HepG2 (cell line): ENCODE measurements around the gene HNRNPA0. TPM values are rescaled to one million over a fixed set of nuclear protein-coding genes. Genes with fewer than 3 reads are reported as not detected.

Experiments
- AGO1 ChIP-seq: fragments of 200-400 bp; formaldehyde crosslinking; IDR thresholded peaks from 2 replicates; pipeline ENCODE4 v1.6.1; 2017; ENCODE audit warnings: mild to moderate bottlenecking, low read depth, low read length, moderate library complexity; ENCODE audit not compliant: poor library complexity, severe bottlenecking
- ATM ChIP-seq: fragments of 450-650 bp; IDR thresholded peaks from 2 replicates; pipeline ENCODE4 v1.7.1; 2017; ENCODE audit warnings: mild to moderate bottlenecking, borderline replicate concordance
- CEBPG ChIP-seq: IDR thresholded peaks from 2 replicates; pipeline ENCODE4 v1.6.1; 2016
- SMARCC2 ChIP-seq: fragments of 450-650 bp; IDR thresholded peaks from 2 replicates; pipeline ENCODE4 v1.6.1; 2017; ENCODE audit warnings: antibody characterized with exemption, mild to moderate bottlenecking
- TARDBP ChIP-seq: sonication (generic); formaldehyde crosslinking; IDR thresholded peaks from 2 replicates; pipeline ENCODE4 v1.8.0; 2022; ENCODE audit warnings: mild to moderate bottlenecking, missing genetic modification reagents
- ZFP36L1 ChIP-seq: sonication (generic); formaldehyde crosslinking; IDR thresholded peaks from 2 replicates; pipeline ENCODE4 v1.8.0; 2022; ENCODE audit warnings: mild to moderate bottlenecking, missing genetic modification reagents, moderate library complexity
- ZNF17 ChIP-seq: sonication (generic); formaldehyde crosslinking; IDR thresholded peaks from 2 replicates; pipeline ENCODE4 v1.5.0; 2020; ENCODE audit warnings: mild to moderate bottlenecking, missing genetic modification reagents
- ZNF570 ChIP-seq: sonication (generic); formaldehyde crosslinking; IDR thresholded peaks from 2 replicates; pipeline ENCODE4 v1.4.0; 2020; ENCODE audit warnings: mild to moderate bottlenecking, missing genetic modification reagents, borderline replicate concordance
- ZNF644 ChIP-seq: IDR thresholded peaks from 2 replicates; pipeline ENCODE4 v1.6.1; 2016; ENCODE audit warnings: low read depth
- ZNF652 ChIP-seq: IDR thresholded peaks from 2 replicates; pipeline ENCODE4 v1.6.1; 2016; ENCODE audit warnings: low read depth, borderline replicate concordance
- ZSCAN9 ChIP-seq: IDR thresholded peaks from 2 replicates; pipeline ENCODE4 v1.6.1; 2016; ENCODE audit warnings: borderline replicate concordance
- polyA plus RNA-seq, 8 experiments: library from polyadenylated mRNA; depleted of rRNA in 3 of 8; stranded (reverse) in 7 of 8; unstranded in 1 of 8; fragments of >200 nt; fragmentation: Illumina TruSeq in 4 of 8; extraction: Trizol in 4 of 8; gene quantifications; 2 replicates each; pipeline versions ENCODE4 v1.2.1 to v1.2.3, GENCODE V29; 2011 to 2016; ENCODE audit warnings: low read depth in 4 of 8, missing spikeins in 1 of 8, mixed read lengths in 1 of 8; ENCODE audit not compliant: insufficient read depth in 1 of 8
- total RNA-seq, 5 experiments: library from RNA; depleted of rRNA; stranded (reverse); fragments of >200 nt; fragmentation: Illumina TruSeq; extraction: Trizol; gene quantifications; 2 replicates each; pipeline ENCODE4 v1.2.3, GENCODE V29; 2016; ENCODE audit warnings: low read depth in 1 of 5
- TF ChIP-seq, protein P1 (sequence below): sonication (generic); formaldehyde crosslinking; IDR thresholded peaks from 2 replicates; pipeline ENCODE4 v1.4.0; 2020; ENCODE audit warnings: missing genetic modification reagents, borderline replicate concordance
- TF ChIP-seq, protein P2 (sequence below): IDR thresholded peaks from 2 replicates; pipeline ENCODE4 v1.6.1; 2016; ENCODE audit warnings: missing compliant biosample characterization, missing genetic modification reagents, borderline replicate concordance
- TF ChIP-seq, protein P3 (sequence below), 2 experiments: sonication (generic) in 1 of 2; formaldehyde crosslinking in 1 of 2; IDR thresholded peaks; 2 replicates each; pipeline versions ENCODE4 v1.6.1 to v1.9.0; 2014 to 2022; ENCODE audit warnings: antibody characterized with exemption in 1 of 2, borderline replicate concordance in 1 of 2, inconsistent platforms in 1 of 2, low read depth in 1 of 2, missing genetic modification reagents in 1 of 2

The HNRNPA0 gene
- total and polyA plus RNA-seq, 2 of the 13 experiments (the other 11 are each of a cell fraction or from before 2014, with no cell fraction given) = 9.0 to 12.9 TPM

DNA sequence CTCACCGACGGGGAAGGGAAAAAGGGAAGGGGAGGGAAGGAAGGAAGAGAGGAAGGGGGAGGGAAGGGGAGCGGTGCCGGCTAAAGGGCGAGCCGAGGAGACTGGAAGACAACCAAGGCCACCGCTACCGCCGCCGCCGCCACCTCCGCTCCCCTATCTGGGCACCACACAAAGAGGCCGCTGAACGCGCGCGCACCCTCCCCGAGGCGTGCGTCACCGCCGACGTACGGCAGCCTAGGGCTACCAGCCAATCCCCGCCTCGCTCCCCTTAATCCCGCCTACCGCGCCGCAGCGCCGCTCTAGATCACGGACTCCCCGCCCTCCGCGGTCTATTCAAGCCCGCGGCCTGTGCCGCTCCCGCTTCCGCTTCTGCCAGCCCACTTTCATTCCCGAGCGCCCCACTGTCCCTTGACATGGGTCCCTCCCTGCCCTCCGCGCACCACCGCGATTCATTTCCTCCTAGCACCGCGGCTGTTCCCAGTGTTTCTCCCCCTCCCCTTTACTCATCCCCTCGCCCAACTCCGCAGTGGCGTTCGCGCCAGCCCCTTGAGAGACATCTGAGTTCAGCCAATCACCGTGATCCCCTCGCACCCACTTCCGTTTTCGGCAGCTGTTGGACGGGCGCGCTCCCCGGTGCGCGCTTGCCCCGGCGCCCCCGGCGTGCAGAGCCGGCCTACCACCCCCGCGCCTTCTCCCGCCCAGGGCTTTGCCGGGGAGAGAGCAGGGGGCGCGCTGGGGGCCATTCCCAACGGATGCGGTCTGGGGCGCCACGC is at the start of gene HNRNPA0 (continued):
- TF ChIP-seq ZNF17 (CRISPR knock-in tag) (0 out of 2 replicates have a peak, but pooled peaks have one; percentile 87), ZNF652 (CRISPR knock-in tag) (no peak; the same call in 1 of the 2 replicates), ATM (no peak), ZFP36L1 (CRISPR knock-in tag) (peak; percentile 83), ZNF644 (CRISPR knock-in tag) (no peak), ZSCAN9 (CRISPR knock-in tag) (no peak; the same call in 1 of the 2 replicates), ZNF570 (CRISPR knock-in tag) (no peak), AGO1 (no peak), CEBPG (CRISPR knock-in tag) (no peak; the same call in 1 of the 2 replicates), TARDBP (peak; percentile 86), SMARCC2 (no peak)
- TF ChIP-seq, protein P1, sequence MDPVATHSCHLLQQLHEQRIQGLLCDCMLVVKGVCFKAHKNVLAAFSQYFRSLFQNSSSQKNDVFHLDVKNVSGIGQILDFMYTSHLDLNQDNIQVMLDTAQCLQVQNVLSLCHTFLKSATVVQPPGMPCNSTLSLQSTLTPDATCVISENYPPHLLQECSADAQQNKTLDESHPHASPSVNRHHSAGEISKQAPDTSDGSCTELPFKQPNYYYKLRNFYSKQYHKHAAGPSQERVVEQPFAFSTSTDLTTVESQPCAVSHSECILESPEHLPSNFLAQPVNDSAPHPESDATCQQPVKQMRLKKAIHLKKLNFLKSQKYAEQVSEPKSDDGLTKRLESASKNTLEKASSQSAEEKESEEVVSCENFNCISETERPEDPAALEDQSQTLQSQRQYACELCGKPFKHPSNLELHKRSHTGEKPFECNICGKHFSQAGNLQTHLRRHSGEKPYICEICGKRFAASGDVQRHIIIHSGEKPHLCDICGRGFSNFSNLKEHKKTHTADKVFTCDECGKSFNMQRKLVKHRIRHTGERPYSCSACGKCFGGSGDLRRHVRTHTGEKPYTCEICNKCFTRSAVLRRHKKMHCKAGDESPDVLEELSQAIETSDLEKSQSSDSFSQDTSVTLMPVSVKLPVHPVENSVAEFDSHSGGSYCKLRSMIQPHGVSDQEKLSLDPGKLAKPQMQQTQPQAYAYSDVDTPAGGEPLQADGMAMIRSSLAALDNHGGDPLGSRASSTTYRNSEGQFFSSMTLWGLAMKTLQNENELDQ (CRISPR knock-in tag) = no peak
- TF ChIP-seq, protein P2, sequence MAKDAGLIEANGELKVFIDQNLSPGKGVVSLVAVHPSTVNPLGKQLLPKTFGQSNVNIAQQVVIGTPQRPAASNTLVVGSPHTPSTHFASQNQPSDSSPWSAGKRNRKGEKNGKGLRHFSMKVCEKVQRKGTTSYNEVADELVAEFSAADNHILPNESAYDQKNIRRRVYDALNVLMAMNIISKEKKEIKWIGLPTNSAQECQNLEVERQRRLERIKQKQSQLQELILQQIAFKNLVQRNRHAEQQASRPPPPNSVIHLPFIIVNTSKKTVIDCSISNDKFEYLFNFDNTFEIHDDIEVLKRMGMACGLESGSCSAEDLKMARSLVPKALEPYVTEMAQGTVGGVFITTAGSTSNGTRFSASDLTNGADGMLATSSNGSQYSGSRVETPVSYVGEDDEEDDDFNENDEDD (CRISPR knock-in tag) = peak; percentile 91
- TF ChIP-seq, protein P3, sequence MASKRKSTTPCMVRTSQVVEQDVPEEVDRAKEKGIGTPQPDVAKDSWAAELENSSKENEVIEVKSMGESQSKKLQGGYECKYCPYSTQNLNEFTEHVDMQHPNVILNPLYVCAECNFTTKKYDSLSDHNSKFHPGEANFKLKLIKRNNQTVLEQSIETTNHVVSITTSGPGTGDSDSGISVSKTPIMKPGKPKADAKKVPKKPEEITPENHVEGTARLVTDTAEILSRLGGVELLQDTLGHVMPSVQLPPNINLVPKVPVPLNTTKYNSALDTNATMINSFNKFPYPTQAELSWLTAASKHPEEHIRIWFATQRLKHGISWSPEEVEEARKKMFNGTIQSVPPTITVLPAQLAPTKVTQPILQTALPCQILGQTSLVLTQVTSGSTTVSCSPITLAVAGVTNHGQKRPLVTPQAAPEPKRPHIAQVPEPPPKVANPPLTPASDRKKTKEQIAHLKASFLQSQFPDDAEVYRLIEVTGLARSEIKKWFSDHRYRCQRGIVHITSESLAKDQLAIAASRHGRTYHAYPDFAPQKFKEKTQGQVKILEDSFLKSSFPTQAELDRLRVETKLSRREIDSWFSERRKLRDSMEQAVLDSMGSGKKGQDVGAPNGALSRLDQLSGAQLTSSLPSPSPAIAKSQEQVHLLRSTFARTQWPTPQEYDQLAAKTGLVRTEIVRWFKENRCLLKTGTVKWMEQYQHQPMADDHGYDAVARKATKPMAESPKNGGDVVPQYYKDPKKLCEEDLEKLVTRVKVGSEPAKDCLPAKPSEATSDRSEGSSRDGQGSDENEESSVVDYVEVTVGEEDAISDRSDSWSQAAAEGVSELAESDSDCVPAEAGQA (IDR thresholded peaks at IDR 0.05; ENCODE audit: low read depth) = no peak
- TF ChIP-seq, protein P3 (CRISPR knock-in tag; IDR thresholded peaks at IDR 0.05; ENCODE audit: borderline replicate concordance) = no peak
